CD4-positive, alpha-beta T cell treated with Interferon alpha-2 for 1 hour (primary cell): ENCODE data around the gene LARGE1.

Experiments
- DNase-seq, 2 donors: peaks; one replicate each; pipeline ENCODE4 v3.0.0-alpha.2; 2020 to 2022

Gene LARGE1

DNA sequence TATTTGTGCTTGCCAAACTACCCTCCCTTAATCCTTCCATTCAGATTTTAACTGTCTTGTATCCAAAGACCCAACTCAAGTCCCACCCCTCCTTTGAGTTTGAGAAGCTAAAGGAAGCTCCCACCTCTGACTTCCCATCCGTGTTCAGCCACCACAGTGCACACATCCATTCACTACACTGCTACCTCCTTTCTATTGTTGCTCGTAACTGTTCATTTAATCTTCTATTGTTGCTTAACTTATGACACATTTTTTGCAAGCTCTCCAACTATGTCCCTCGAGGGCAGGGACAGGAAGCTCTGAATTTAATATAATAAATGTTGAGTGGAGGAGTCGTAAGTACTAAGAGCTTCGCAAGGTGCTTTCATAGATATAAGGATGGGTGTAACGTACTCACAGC lies 10.4 kb downstream of the LARGE1 start:
- no peak for DNase-seq

DNA sequence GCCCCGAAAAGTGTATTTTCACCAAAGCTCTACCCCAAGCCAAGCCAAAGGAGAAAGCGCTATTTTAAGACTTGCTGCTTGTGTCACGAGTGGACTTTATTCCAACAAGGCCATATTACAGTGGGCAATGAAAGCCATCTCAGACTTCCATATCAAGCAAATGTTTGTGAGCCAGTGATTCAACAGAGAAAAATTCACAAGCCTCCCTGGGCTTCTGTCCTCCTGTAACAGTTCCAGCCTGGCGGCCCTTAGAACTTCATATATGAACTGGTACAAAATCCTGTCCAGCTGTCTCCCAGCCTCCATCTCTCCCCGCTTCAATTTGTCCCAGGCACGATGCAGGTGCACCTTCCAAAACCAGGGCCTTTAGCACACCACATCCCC lies 11.2 kb downstream of the LARGE1 start:
- DNase-seq = no peak

DNA sequence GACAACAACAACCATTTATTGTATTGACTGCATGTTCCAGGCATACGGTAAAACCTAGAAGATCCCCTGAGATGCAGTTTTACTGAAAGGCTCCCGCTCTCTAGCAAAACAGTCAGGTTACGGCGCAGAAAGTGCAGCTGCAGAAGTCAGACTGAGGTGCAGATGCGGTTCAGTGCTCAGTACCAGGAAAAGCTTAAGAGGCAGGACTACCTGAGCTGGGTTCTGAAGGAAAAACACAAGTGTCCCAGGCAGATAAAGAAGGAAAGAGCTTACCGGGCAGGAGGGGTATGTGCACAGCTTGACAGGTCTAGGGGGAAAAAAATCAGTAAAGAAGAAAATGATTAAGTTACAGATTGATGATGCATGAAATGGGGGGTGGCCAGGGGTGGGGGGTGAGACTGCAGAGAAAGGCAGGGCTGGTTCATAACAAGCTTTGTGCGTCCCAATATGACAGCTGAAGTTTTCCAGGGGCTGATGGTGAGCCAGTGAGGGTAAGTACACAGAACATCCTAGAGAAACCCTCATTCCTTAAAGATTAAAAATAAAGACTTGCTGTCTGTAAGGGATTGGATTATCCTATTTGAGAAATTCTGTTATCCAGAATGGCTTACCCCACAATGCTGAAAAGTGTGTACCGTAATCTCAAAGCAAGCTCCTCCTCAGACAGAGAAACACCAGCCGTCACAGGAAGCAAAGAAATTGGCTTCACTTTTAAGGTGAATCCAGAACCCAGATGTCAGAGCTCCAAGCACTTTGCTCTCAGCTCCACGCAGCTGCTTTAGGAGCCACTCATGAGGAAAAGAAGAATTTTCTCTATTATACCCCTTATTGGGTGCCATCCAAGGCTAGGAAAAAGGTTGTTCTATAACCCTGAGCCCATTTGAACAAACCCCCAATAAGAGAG lies 11.9 kb downstream of the LARGE1 start:
- DNase-seq = no peak

DNA sequence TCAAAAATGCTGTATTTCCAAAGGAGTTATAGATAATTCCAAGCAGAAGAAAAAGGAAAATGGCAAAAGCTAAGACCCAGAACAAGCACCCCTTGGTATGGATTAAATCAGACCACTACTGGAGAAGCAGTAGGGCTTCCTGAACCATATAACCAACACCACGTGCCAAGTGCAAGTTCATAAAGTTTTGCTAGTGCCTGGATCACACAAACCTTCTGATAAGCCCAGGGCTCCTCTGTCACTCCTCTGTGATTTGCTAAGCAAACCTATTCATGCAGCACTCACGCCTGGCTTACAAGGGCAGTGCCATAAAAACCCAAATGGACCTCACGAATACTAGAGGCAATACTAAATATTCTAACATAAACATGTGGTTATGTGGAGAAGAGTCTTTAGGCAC lies 13.3 kb downstream of the LARGE1 start:
- DNase-seq = no peak

DNA sequence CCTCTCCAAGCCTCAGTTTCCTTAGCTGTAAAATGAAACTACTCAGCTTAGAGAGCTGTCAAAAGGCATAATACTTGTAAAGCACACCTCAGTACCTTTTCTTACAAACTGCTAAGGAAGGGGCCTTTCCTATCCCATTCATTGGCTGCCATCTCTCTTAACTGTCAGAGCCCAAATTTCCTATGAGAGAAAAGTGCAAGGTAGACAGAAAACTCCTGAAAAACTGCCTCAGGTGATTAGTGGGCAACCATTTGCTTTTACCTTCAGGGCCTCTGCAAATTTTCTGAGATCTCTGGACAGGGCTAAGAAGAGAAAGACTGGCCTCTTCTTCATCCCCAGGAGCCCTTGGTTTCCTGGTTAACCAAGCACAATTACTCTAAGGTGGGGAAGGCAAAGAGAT lies 13.8 kb downstream of the LARGE1 start:
- DNase-seq = no peak

DNA sequence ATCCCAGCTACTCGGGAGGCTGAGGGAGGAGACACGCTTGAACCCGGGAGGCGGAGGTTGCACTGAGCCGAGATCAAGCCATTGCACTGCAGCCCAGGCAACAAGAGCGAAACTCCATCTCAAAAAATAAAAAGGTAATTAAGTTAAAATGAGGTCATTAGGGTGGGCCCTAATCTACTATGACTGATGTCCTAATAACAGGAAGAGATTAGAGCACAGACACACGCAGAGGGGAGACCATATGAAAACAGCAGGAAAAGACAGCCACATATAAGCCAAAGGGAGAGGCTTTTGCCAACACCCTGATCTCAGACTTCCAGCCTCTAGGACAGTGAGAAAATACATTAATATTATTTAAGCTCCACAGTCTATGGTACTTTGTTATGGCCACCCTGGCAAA lies 17.3 kb downstream of the LARGE1 start:
- DNase-seq = no peak

DNA sequence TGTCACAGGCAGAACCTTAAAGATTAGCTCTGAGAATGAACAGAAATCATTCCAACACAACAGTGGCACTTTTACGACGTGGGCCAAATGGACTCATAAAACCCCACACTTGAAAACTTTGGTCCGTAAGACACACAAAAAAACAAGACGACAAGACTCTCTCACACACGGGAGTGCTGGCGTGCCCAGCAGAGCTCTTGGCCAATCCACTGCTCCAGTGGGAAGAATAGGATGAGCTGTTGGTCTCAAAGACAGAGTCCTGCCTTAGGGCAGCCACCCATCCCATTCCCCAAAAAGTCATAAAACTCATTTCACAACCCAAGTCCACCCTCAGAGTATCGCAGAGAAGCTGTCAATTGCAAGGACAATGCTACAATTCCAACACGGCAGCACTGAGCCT lies 18.2 kb downstream of the LARGE1 start:
- no peak for DNase-seq

DNA sequence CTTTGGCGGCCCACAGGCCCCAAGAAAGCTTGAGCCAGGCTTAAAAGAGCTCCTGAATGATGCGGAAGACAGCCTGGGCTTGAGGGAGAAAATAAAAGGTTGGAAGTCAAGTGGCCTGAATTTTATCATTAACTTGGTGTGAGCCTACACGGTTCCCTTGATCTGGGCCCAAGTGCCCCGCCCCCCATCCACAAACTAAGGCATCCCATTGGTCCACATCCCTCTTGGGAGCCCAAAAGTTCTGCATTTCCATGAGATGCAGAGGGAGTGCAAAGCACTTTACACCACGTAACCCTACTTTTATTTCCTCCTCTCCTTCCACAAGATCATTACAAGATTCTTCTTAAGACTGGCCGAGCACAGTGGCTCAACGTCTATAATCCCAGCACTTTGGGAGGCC lies 22.2 kb downstream of the LARGE1 start:
- no peak for DNase-seq

DNA sequence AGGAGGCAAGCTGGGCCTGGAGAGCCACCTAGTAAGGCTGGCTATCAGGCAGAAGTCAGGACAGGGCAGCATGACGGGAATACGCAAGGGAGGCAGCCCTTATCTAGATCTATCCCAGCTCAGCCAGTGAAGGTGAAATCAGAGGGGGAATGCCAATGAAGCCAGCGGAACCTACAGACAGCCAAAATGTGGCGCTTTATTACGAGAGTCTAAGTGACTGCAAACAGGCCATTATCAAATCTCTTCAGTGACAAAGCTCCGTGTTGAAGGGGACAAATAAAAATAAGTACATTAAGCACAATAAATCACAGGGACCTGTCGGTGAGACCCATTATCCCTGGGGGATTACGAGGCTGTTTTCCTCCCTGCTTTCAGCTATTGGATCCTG lies 22.8 kb downstream of the LARGE1 start:
- no peak for DNase-seq

DNA sequence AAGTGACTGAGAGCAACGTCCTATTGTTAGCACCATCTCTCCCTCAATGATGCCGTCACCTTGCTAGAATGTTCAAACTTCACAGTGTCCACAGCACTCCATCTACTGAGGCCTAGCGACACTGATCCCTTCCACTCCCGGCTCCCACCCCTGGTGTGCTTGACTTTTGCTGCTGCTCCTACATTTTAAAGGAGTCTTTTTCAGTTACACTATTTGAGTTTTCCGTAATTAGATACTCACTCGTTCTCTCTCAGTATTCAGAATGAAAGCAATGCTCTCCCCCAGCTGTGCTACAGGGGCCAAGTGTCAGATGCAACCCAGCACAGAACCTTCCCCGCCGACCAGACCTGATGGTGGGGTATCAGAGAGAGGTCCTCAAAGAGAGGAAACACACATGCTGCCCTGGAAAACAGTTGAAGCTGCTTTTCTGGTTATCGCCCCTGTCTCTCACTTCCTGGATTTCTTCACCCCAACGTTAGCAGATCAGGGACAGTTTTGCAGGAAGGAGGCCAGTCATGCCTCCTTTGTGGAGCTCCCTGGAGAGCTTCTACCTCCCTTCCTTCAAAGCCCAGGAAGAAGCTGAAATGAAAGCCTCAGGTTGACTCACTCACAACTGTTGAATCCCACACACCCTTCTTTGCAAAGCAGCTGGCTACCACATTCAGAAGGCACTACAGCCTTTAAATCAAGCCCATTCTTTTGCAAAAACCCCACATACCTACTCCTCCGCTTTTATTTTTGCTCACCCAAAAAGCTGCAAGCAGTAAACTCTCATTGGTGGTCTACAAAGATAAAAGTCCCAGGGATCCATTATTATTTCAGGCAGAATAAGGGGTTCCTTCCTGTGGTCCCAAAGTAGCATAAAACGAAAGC lies 23.5 kb downstream of the LARGE1 start:
- DNase-seq = no peak

DNA sequence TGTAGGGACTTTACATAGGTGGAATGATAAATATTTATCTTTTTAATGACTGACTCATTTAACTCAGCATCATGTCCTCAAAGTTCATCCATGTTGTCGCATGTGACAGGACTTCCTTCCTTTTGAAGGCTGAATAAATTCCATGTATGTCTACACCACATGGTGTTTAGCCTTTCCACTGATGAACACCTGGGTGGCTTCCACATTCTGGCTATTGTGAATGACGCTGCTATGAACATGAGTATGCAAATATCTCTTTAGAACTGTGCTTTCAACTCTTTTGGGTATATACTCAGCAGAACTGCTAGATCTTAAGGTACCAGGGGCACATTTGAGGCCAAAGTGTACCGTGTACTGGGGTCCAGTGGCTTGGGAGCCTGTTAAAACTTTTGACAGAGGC lies 24.1 kb downstream of the LARGE1 start:
- DNase-seq = no peak

DNA sequence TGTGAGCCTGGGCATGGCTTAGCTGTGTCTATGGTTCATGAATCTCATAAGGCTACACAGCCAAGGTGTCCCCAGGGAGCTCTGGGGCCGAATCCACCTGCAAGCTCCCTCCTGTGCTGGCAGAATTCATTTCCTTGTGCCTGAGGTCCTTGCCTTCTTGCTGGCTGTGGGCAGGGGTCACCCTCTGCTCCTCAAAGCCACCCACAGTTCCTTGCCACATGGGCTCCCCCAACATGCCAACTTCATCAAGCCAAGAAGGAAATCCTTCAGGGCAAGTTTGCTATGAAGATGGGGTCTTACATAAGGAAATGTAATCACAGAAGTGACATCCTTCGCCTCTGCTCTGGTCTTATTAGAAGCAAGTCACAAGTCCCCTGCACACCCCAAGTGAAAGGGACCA lies 24.8 kb downstream of the LARGE1 start:
- DNase-seq = no peak

DNA sequence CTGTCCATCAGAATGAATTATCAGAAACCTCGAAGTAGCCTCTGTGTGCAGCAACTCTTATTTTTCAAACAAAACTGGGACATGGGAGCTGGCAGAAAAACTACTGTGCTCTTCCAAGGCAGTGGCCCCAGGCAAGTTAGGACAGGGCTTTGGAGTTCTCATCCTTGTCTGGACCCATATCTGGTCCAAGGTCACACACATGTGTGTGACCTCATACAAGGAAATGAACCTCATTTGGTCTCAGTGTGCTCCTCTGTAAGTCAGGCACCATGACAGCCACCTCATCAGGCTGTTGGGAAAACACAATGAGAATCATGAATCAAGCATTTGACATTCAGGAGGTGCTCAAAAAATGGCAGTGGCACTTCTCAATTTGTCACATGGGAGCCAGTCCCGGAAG lies 25.8 kb downstream of the LARGE1 start:
- no peak for DNase-seq

DNA sequence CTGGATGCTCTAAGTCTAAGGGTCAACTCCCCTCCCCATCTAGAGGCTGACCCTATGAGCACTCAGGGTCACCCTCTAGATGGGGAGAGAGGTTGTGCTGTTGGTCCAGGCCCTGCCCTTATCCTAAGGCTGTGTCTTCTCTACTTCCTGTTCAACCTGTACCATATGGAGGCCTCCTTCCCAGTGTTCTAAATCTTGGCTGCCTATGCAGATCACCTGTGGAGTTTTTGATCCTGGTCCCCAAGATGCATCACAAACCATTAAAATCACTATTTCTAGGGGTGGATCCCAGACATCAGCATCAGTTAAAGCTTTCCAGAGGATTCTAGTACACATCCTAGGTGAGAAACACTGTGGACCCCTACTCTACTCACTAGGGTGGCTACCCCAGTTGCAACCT lies 26.2 kb downstream of the LARGE1 start:
- no peak for DNase-seq

DNA sequence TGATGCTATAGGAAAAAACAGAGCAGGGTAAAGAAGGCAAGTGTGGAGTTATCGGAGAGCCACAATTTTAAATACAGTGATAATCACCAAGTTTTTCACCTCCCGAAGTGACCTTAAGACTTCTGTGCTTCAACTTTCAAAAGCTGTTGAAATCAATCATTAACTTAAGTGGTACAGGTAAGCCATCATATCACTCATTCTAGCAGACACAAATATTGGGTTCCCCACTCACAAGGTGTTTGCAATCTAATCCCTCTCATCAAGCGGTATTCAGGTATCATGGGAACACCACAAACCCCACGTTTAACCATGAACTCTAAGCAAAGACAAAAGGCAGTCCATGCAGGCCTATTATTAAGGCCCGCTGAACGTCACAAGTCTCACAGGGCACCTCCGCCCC lies 26.8 kb downstream of the LARGE1 start:
- no peak for DNase-seq

DNA sequence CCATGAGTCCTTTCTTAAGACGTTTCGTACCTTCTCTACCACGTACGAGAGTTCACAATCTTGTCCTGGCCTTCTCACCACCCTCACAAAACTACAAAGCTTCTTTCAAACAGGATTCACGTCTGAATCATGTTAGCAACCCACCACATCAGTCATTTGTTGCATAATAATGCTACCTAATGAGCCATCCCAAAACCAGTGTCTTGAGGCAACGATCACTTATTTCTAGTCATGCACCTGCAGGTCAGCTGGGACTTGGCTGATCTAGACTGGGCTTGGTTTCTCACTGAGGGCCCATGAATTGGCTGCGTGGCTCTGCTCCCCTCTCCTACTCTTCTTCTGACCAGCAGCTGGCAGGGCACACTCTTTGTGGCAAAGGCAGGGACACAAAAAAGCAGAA lies 28.3 kb downstream of the LARGE1 start:
- no peak for DNase-seq

DNA sequence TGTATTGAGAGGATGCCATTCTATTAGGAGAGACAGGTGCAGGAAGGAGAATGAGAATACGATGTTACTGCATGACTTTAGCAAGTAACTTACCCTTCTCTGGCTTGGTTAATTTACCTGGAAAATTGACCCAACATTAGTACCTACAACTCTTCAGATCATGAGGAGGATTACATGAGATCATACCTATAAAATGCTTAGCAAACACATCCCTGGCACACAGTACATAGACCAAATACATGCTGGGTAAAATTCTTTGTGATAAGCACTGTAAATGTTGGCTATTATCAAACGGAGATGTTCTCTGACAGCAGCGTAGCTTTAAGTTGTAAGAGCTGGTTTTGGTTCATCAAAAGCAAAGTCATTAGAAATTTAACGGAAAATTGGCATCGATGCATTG lies 28.8 kb downstream of the LARGE1 start:
- DNase-seq = no peak

DNA sequence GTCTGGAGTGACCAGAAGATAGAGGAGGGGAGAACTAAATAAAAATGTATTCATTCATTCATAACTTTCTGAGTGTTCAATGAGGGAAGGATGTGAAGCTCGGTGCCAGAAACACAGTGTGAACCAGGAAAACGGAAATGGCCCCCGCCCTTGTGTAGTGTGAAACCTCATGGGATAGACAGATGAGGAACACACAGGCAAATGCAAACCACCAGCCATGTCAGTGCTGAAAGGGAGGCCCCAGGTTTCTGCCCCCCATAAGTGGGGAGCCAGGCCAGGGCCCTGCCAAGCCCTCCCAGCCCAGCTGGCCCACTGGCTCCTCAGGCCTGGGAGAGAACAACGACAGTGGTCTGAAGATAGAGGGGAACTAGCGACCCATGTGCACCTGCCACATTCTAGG lies 30.5 kb downstream of the LARGE1 start:
- no peak for DNase-seq

DNA sequence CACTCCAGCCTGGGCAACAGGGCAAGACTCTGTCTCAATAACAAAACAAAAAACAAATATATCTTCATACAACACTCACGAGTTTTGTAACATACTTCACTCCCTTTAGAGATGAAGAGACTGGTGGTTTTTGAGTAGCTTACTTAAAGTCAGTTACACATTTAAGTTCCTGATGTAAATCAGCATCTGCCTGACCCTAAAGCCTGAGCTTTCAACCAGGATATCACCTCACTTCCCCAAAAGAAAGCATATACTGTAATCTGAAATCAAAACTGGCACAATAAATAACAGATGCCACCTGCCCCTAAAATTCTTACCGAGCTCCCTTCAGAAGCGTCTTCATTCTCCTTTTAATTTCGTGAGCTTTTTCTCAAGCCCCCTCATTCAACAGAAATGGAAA lies 31.5 kb downstream of the LARGE1 start:
- no peak for DNase-seq

DNA sequence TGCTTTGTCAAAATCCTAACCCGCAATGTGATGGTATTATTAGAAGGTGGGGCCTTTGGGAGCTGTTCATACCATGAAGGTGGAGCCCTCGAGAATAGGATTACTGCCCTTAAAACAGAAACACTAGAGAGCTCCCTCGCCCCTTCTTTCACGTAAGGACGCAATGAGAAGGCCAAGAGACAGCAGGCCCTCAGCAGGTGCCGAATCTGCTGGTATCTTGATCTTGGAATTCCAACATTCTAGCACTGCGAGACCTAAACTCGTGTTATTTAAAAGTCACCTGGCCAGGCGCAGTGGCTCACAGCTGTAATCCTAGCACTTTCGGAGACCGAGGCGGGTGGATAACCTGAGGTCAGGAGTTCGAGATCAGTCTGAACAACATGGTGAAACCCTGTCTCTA lies 33.1 kb downstream of the LARGE1 start:
- no peak for DNase-seq

DNA sequence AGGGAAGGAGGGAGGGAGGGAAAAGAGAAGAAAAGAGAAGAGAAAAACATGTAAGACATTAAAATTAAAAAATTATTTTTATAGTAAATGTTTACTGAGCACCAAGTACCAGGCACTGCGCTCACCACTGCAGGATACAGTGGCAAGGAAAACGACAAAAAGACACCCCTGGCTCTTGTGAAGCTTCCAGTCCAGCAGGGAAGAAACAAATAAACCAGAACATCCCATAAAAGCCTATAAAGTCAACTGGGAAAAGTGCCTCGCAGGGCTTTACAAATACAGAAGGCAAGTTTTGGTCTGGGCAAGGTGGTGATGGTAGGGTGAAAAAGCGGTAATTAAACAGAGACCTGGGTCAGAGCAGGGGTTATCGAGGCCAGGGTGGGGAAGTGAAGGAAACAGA lies 33.6 kb downstream of the LARGE1 start:
- no peak for DNase-seq

DNA sequence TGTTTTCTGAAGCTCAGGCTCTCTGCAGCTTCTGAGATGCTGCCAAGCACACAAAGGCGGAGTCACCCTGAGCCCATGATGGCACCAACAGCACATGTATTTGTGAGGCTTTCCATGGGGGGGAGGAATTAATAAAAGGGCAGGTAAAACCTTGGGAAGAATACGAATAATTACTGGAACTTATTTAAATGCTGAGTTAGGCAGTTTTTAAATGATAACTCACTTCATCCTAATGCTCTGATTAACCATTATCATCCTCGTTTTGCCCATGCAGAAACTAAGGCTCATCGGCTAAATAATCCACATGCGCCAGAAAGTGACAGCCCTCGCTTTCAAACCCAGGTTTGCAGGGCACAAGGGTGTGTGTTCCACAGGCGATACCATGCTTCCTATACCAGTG lies 35.4 kb downstream of the LARGE1 start:
- no peak for DNase-seq

DNA sequence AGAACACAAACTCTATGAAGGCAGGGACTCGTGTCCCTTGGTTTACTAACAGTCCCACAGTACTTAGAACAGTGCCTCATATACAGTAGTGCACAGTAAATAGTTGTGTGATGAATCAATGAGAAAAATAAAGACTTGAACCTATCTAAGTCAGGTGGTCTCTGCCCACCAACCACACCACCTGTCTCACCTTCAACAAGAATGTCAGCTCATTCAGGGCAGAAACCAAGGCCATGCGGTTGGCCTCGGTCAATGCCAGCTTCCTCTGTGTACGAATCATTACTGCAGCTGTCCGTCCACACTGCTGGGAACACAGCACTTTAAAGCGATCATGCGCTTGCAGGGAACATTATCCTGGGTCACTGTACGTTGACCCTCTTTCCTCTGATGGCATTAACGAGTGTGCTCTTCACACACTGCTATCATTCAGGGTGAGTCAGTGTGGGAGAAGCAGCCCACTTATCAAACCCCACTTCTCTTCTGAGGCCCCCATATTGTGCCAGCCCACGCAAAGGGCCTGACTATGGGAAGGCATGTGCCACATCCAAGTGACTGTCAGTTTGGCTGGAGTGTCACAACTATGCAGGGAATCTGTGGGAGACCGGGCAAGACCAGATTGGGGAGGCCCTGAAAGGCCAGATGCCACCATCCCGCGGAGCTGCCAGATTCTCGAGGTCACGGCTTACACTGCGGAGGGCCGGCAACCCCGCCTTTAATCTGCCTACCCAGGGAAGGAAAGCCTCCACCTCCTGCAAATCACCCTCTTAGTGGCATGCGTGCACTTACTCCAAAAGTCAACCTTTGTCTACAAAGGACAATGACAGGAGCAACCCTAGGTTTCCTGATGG lies 36.1 kb downstream of the LARGE1 start:
- no peak for DNase-seq
